ENCODE measurements around the gene PRTFDC1.

PRTFDC1 gene

GRCh38 chr10:24804956-24805355 is 147.4 kb downstream of the PRTFDC1 start:
- H3K36me3 ChIP-seq, result no peaks in the 10 kb centered on the region
- no peak overlapping the region for H3K9ac ChIP-seq
- no peaks in the 10 kb centered on the region for H3K4me1 ChIP-seq
- H4K20me1 ChIP-seq, result no peaks in the 10 kb centered on the region
- H3K4me3 ChIP-seq, result no peak overlapping the region
- H3K4me2 ChIP-seq, result no peak overlapping the region
- TF ChIP-seq Cebpa-rat (IDR thresholded peaks at IDR 0.05), result no peak
- no peaks in the 10 kb centered on the region for H3K9me3 ChIP-seq (replicated peaks in 1 of 11)
- no peak overlapping the region for H3K27ac ChIP-seq
- H3K27me3 ChIP-seq, result no peaks in the 10 kb centered on the region

GRCh38 chr10:24804392-24804791 is 148.0 kb downstream of the PRTFDC1 start:
- Histone ChIP-seq H3K27me3 (no peaks in the 10 kb centered on the region), H3K36me3 (no peaks in the 10 kb centered on the region), H3K4me2 (no peak overlapping the region), H3K9ac (no peak overlapping the region), H3K27ac (no peak overlapping the region), H3K4me1 (no peaks in the 10 kb centered on the region), H3K9me3 (replicated peaks in 1 of 11) (no peaks in the 10 kb centered on the region), H3K4me3 (no peak overlapping the region), H4K20me1 (no peaks in the 10 kb centered on the region)
- TF ChIP-seq Cebpa-rat (IDR thresholded peaks at IDR 0.05), result no peak

GRCh38 chr10:24802378-24802777 is 150.0 kb downstream of the PRTFDC1 start:
- no peak for TF ChIP-seq Cebpa-rat (IDR thresholded peaks at IDR 0.05)
- no peak overlapping the region for H3K4me3 ChIP-seq
- H3K36me3 ChIP-seq, result no peaks in the 10 kb centered on the region
- no peaks in the 10 kb centered on the region for H3K4me1 ChIP-seq
- no peaks in the 10 kb centered on the region for H3K27me3 ChIP-seq
- H3K27ac ChIP-seq, result no peak overlapping the region
- no peaks in the 10 kb centered on the region for H3K9me3 ChIP-seq (replicated peaks in 1 of 11)
- H3K4me2 ChIP-seq, result no peak overlapping the region
- no peaks in the 10 kb centered on the region for H4K20me1 ChIP-seq
- no peak overlapping the region for H3K9ac ChIP-seq

- Histone ChIP-seq H4K20me1 (no peaks in the 10 kb centered on the region), H3K27me3 (no peaks in the 10 kb centered on the region), H3K4me3 (no peak overlapping the region), H3K9me3 (replicated peaks in 1 of 11) (no peaks in the 10 kb centered on the region), H3K9ac (no peak overlapping the region), H3K4me1 (no peaks in the 10 kb centered on the region), H3K36me3 (no peaks in the 10 kb centered on the region), H3K4me2 (no peak overlapping the region), H3K27ac (no peak overlapping the region)
- no peak for TF ChIP-seq Cebpa-rat (IDR thresholded peaks at IDR 0.05)
Observed at GRCh38 chr10:24800861-24801260, 151.5 kb downstream of the PRTFDC1 start.

Measured in BLaER1 treated with 17β-estradiol and CSF1 and Interleukin-3, amounts not matched to agents 10 nM and 100 nM (cell line).